HFF-Myc (cell line): Measurements from ENCODE around the gene VPS50.

Source experiments
- DNase-seq: peaks from one replicate; pipeline ENCODE4 v3.0.0-alpha.2; 2011; ENCODE audit warnings: low read depth; ENCODE audit errors: extremely low read depth
- H3K4me3 ChIP-seq: replicated peaks from 2 replicates; pipeline ENCODE4 v1.5.1; 2011; ENCODE audit warnings: low read depth, mild to moderate bottlenecking, control low read depth, low read length
- CTCF ChIP-seq: IDR thresholded peaks from 2 replicates; pipeline ENCODE4 v1.5.1; 2012; ENCODE audit warnings: mild to moderate bottlenecking, low read depth, low read length, control low read depth; ENCODE audit errors: missing control alignments

The VPS50 gene

GRCh38 chr7:93352881-93353280, 120.7 kb downstream of the VPS50 start:
- DNase-seq, result no peak
- H3K4me3 ChIP-seq, result no peak overlapping the region
- no peak for TF ChIP-seq CTCF

GRCh38 chr7:93354815-93355214, 122.6 kb downstream of the VPS50 start:
- no peak for TF ChIP-seq CTCF
- DNase-seq, result no peak
- no peak overlapping the region for H3K4me3 ChIP-seq

- no peak for DNase-seq
- H3K4me3 ChIP-seq, result no peak overlapping the region
- no peak for TF ChIP-seq CTCF
These were observed 127.5 kb downstream of the VPS50 start for GRCh38 chr7:93359520-93360198.

DNA sequence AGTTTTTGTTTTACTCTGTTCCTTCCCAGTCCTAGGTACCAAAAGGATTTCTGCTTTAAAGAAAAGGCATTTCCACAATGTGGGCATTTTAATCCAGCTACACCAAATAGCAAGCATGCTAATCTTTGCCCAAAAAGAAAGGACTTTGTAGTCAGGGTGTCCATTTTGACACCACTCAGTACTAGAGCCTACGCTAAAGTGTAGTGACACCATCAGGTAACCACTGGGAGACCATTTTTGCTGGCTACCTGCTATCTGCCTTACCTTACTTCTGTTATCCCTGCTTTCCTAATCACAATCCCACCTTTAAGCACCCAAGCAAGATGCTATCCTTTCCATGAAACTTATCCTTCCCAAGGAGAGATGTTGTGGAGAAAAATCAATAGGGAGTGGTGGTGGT, 129.7 kb downstream of the VPS50 start:
- TF ChIP-seq CTCF, result no peak
- no peak for DNase-seq
- H3K4me3 ChIP-seq, result no peak overlapping the region

DNA sequence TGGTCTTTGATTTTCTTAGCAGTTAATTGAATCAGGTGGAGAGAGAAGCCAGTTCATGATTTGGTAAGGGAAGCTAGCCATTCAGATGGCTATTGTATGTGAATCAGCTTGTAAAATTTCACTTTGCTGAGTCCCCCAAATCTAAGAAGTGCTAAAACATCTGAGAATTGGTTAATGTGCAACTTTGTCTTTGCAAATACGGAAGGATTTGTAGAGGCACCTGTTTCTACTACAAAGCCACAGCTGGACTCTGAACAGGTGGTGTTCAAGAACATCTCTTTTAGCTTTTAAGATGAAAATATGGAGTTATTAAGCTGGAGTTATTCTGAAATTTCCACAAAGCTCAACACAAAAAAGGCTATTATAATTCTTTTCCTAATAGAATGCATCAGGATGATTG, 132.6 kb downstream of the VPS50 start:
- TF ChIP-seq CTCF, result no peak
- DNase-seq, result no peak

GRCh38 chr7:93365341-93365740, 133.2 kb downstream of the VPS50 start:
- no peak for TF ChIP-seq CTCF
- DNase-seq, result no peak
- no peak overlapping the region for H3K4me3 ChIP-seq

More for the DNA sequence above, 132.6 kb downstream of the VPS50 start:
- H3K4me3 ChIP-seq, result no peak overlapping the region

DNA sequence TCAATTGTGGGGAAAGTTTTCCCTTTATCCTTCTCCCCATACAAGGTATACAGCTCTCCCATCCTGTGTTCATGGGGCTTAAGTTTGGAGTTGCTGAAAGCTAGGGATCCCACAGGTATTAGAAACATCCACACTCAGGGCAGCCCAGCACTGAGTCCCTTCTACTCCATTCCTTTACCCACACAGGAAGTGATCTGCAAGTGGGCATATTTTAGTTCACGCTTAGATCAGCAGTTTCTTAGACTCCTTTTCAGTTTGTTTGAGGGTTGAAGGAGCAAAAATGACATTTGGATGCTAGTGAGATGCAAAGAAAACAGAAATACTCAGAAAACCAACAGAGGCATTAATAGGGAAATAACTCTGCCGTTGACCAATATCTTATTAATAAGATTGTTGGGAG, 134.7 kb downstream of the VPS50 start:
- no peak for TF ChIP-seq CTCF
- DNase-seq, result no peak
- no peak overlapping the region for H3K4me3 ChIP-seq
